Mucosa of gallbladder (tissue), 1 donor: Measurements from ENCODE around the gene ZP1. TPM values are rescaled to one million over a fixed set of nuclear protein-coding genes. Genes with fewer than 3 reads are reported as not detected.
"Not testable (repeated sequence)": the region's sequence is repeated elsewhere in the genome, so short reads cannot be mapped to it uniquely, and the experiment has no call there.

Source experiments
- DNase-seq: peaks from one replicate; pipeline ENCODE4 v3.0.0-alpha.2; 2020; ENCODE audit warnings: low spot score
- total RNA-seq: library from RNA; stranded (reverse); gene quantifications from one replicate; pipeline ENCODE4 v1.2.1, GENCODE V29; 2021
- donor health status: DM: no; HTN: no; CAD: no.

Gene ZP1
- total RNA-seq = 0.17 TPM

GRCh38 chr11:60866911-60867870 is at the start of gene ZP1:
TSS of gene ZP1 (plus strand) at chr11:60867542. CDS start at chr11:60867562, 20 bp downstream.
- no peak for DNase-seq

- no peak for DNase-seq
Measured at GRCh38 chr11:60818057-60818456, 49.3 kb upstream of the ZP1 start.

- no peak for DNase-seq
Measured at GRCh38 chr11:60821827-60822599, 45.3 kb upstream of the ZP1 start.

- not testable (repeated sequence) for DNase-seq
Measured at GRCh38 chr11:60823745-60824306, 43.5 kb upstream of the ZP1 start.

- no peak for DNase-seq
Measured at GRCh38 chr11:60825118-60825517, 42.2 kb upstream of the ZP1 start.

- DNase-seq = no peak
Measured at GRCh38 chr11:60825790-60826189, 41.6 kb upstream of the ZP1 start.

GRCh38 chr11:60830478-60831142 is 36.7 kb upstream of the ZP1 start:
- no peak for DNase-seq

- peak; percentile 87 for DNase-seq
Measured at GRCh38 chr11:60831143-60831500, 36.2 kb upstream of the ZP1 start.

GRCh38 chr11:60831501-60832079 is 35.8 kb upstream of the ZP1 start:
- no peak for DNase-seq

- DNase-seq = no peak
Measured at GRCh38 chr11:60834742-60835533, 32.4 kb upstream of the ZP1 start.

- no peak for DNase-seq
Measured at GRCh38 chr11:60835534-60835846, 31.9 kb upstream of the ZP1 start.

- no peak for DNase-seq
Measured at GRCh38 chr11:60836866-60837515, 30.4 kb upstream of the ZP1 start.

- no peak for DNase-seq
Measured at GRCh38 chr11:60838132-60838531, 29.2 kb upstream of the ZP1 start.

- DNase-seq = peak; percentile 22
Measured at GRCh38 chr11:60840470-60841430, 26.6 kb upstream of the ZP1 start.

GRCh38 chr11:60841797-60842667 is 25.3 kb upstream of the ZP1 start, which contains the start of gene CCDC86:
TSS of gene CCDC86 (plus strand) at chr11:60842113. CDS start at chr11:60842125, 12 bp downstream.
- DNase-seq = peak; percentile 96

- no peak for DNase-seq
Measured at GRCh38 chr11:60842668-60843600, 24.4 kb upstream of the ZP1 start.
